PC-9 (cell line): ENCODE data around the gene PNISR. TPM values are rescaled to one million over a fixed set of nuclear protein-coding genes. Genes with fewer than 3 reads are reported as not detected.

Experiments
- BruUV-seq: library from RNA; stranded (reverse); fragments of 400-500 nt; replicated peaks from 2 replicates; lab custom pipeline; 2021; lab: Mats Ljungman, UMichigan
- CTCF ChIA-PET: fragments of 300-600 bp; sonication (Branson Sonifier 250); formaldehyde crosslinking; loops from one replicate; lab custom pipeline; 2022; ENCODE audit warnings: antibody characterized with exemption; lab: Charles Lee
- POLR2A ChIA-PET: fragments of 300-600 bp; sonication (Branson Sonifier 250); formaldehyde crosslinking; loops from one replicate; lab custom pipeline; 2022; ENCODE audit warnings: antibody characterized with exemption; ENCODE audit not compliant: unreplicated experiment; lab: Charles Lee
- DNase-seq, 2 experiments: peaks; one replicate each; pipeline versions ENCODE4 v3.0.0 to v3.0.0-alpha.2; 2015 to 2022; ENCODE audit warnings: mixed read lengths in 1 of 2
- H2AFZ ChIP-seq: fragments of 200-600 bp; sonication (generic); 2 replicates; pipeline ENCODE4 v1.8.1; 2017; ENCODE audit warnings: antibody characterized with exemption
- H3F3A ChIP-seq: fragments of 200-600 bp; sonication (generic); 2 replicates; pipeline ENCODE4 v1.8.1; 2017; ENCODE audit warnings: antibody characterized with exemption, mild to moderate bottlenecking, low read depth; ENCODE audit not compliant: insufficient read depth
- H3K27ac ChIP-seq: fragments of 200-600 bp; sonication (generic); 2 replicates; pipeline ENCODE4 v1.6.1; 2016; ENCODE audit warnings: mixed run types
- H3K27me3 ChIP-seq: fragments of 200-600 bp; sonication (generic); 2 replicates; pipeline ENCODE4 v1.6.1; 2016; ENCODE audit warnings: low read depth, mixed run types; ENCODE audit not compliant: insufficient read depth
- H3K36me3 ChIP-seq: fragments of 200-600 bp; sonication (generic); 2 replicates; pipeline ENCODE4 v1.6.1; 2016; ENCODE audit warnings: low read depth, mixed run types
- H3K4me1 ChIP-seq: fragments of 200-600 bp; sonication (generic); replicated peaks from 2 replicates; pipeline ENCODE4 v1.6.1; 2016; ENCODE audit warnings: mixed run types; ENCODE audit not compliant: insufficient read depth
- H3K4me2 ChIP-seq: fragments of 200-600 bp; sonication (generic); 2 replicates; pipeline ENCODE4 v1.6.1; 2017; ENCODE audit warnings: mixed run types
- H3K4me3 ChIP-seq: fragments of 200-600 bp; sonication (generic); 2 replicates; pipeline ENCODE4 v1.6.1; 2016; ENCODE audit warnings: mixed run types
- H3K79me2 ChIP-seq: fragments of 200-600 bp; sonication (generic); 2 replicates; pipeline ENCODE4 v1.6.1; 2017; ENCODE audit warnings: low read depth, mixed run types
- H3K9me2 ChIP-seq: fragments of 200-600 bp; sonication (generic); 2 replicates; pipeline ENCODE4 v1.8.1; 2017; ENCODE audit warnings: mild to moderate bottlenecking; ENCODE audit not compliant: insufficient read depth
- H3K9me3 ChIP-seq: fragments of 200-600 bp; sonication (generic); 2 replicates; pipeline ENCODE4 v1.8.1; 2016; ENCODE audit warnings: low read depth; ENCODE audit not compliant: insufficient read depth
- H4K20me1 ChIP-seq: fragments of 200-600 bp; sonication (generic); 2 replicates; pipeline ENCODE4 v1.8.1; 2017; ENCODE audit not compliant: insufficient read depth
- EZH2 ChIP-seq: fragments of 200-600 bp; sonication (generic); IDR thresholded peaks from 2 replicates; pipeline ENCODE4 v1.8.0; 2017; ENCODE audit warnings: antibody characterized with exemption, low read depth
- intact Hi-C: fragments of 100-400 bp; cut with micrococcal nuclease; formaldehyde crosslinking; loops from one replicate; pipeline ENCODE4 v1.10.0; 2022; ENCODE audit not compliant: unreplicated experiment
- total RNA-seq: library from RNA; stranded (reverse); gene quantifications from 2 replicates; pipeline ENCODE4 v1.2.3, GENCODE V29; 2021
- TF ChIP-seq, protein P1 (sequence below): fragments of 200-600 bp; sonication (generic); conservative IDR thresholded peaks from 2 replicates; pipeline ENCODE4 v1.6.1; 2017; ENCODE audit warnings: mixed run types, antibody characterized with exemption, mild to moderate bottlenecking, moderate library complexity

The PNISR gene
- total RNA-seq, 1 experiment from 2014 or later, result 110 TPM

DNA sequence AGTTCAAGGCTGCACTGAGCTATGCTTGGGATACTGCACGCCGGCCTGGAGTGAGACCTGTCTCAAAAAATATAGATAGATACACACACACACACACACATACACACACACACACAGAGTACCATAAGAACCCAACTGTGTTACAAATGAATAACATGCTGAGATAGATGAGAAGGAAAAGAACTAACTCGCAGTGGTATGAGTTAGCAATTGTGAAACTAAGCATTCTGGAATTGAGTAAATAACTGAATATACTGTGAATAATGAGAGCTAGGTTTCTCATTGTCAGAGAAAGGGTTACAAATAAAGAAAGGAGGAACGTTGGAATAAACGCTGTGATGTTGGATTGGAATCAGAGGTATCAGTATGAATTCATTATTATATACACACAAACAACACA lies 61.1 kb downstream of the PNISR start:
- intact Hi-C loops, result no loop called here
- no peaks in the 10 kb centered on the region for H3K36me3 ChIP-seq

DNA sequence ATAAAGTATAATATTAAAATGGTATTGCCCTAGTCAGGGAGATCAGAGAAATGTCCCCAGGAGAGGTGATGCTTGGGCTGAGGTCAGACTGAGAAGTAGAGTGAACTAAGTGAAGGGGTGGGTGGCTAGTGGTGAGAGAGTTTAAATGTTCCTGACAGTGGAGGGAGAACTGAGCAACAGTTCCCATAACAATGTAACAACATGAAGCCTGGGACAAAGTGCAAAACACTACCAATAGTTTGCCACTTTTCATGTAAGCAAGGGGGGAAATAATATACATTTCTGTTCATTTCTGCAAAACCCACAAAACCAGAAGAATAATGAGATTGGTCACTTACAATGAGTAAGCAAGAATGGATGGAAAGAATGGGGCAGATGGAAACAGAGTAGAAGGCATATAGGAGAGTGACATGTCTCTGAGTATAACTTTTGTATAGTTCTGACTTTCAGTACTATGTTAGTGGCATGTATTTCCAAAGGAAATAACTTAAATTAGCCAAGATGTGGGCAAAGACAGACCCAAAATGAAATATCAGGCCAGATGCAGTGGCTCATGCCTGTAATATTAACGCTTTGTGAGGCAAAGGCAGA lies 62.3 kb downstream of the PNISR start:
- Histone ChIP-seq H3K9me3 (no peaks in the 10 kb centered on the region), H3K9me2 (no peaks in the 10 kb centered on the region), H3K36me3 (no peaks in the 10 kb centered on the region), H3K27me3 (no peaks in the 10 kb centered on the region), H3K4me1 (no peaks in the 10 kb centered on the region), H3K4me3 (no peak overlapping the region), H3K79me2 (no peaks in the 10 kb centered on the region), H2AFZ (no peak overlapping the region), H4K20me1 (no peaks in the 10 kb centered on the region), H3F3A (no peaks in the 10 kb centered on the region), H3K4me2 (no peak overlapping the region), H3K27ac (no peak overlapping the region)
- BruUV-seq, result no TSS peak
- ChIA-PET POLR2A (no interaction called here), CTCF (no interaction called here)
- DNase-seq, result no peak
- intact Hi-C loops, result no loop called here
- TF ChIP-seq EZH2, result no peak

More for the DNA sequence above, 61.1 kb downstream of the PNISR start:
- H3K4me1 ChIP-seq, result no peaks in the 10 kb centered on the region
- H3K27me3 ChIP-seq, result no peaks in the 10 kb centered on the region
- BruUV-seq, result no TSS peak
- CTCF ChIA-PET, result interaction anchor here (0.9 kb wide), 1 partner anchor 23 kb away, joined by 3 read pairs; no protein-coding TSS in a partner anchor
- POLR2A ChIA-PET, result no interaction called here
- H3K9me3 ChIP-seq, result no peaks in the 10 kb centered on the region
- H3K27ac ChIP-seq, result no peak overlapping the region
- H3F3A ChIP-seq, result no peaks in the 10 kb centered on the region
- H3K4me3 ChIP-seq, result no peak overlapping the region
- H3K4me2 ChIP-seq, result no peak overlapping the region
- H2AFZ ChIP-seq, result no peak overlapping the region
- H3K9me2 ChIP-seq, result no peaks in the 10 kb centered on the region
- no peak for DNase-seq
- no peak for TF ChIP-seq EZH2
- TF ChIP-seq, protein P1, sequence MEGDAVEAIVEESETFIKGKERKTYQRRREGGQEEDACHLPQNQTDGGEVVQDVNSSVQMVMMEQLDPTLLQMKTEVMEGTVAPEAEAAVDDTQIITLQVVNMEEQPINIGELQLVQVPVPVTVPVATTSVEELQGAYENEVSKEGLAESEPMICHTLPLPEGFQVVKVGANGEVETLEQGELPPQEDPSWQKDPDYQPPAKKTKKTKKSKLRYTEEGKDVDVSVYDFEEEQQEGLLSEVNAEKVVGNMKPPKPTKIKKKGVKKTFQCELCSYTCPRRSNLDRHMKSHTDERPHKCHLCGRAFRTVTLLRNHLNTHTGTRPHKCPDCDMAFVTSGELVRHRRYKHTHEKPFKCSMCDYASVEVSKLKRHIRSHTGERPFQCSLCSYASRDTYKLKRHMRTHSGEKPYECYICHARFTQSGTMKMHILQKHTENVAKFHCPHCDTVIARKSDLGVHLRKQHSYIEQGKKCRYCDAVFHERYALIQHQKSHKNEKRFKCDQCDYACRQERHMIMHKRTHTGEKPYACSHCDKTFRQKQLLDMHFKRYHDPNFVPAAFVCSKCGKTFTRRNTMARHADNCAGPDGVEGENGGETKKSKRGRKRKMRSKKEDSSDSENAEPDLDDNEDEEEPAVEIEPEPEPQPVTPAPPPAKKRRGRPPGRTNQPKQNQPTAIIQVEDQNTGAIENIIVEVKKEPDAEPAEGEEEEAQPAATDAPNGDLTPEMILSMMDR, result no peak
- no peaks in the 10 kb centered on the region for H4K20me1 ChIP-seq
- no peaks in the 10 kb centered on the region for H3K79me2 ChIP-seq

DNA sequence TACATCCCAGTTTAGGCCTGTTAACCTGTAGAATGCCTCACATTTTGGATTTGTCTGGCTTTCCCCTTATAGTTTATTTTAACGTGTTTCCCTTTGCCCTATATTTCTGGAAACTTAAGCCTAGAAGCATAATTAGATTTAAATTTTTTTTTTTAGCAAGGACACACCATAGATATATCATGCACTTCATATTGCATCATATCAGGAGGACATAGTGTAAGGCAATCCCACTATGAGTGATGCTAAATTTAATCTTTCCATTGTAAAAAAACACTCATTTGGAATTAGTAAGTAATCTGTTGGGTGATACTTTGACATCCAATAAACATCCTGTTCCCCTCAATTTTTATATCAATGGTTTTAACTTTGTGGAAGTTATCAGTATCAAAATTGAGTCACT lies 65.3 kb downstream of the PNISR start:
- BruUV-seq, result no TSS peak
- Histone ChIP-seq H2AFZ (no peak overlapping the region), H3K79me2 (no peaks in the 10 kb centered on the region), H4K20me1 (no peaks in the 10 kb centered on the region), H3K9me3 (no peaks in the 10 kb centered on the region), H3K4me3 (no peak overlapping the region), H3F3A (no peaks in the 10 kb centered on the region), H3K9me2 (no peaks in the 10 kb centered on the region), H3K36me3 (no peaks in the 10 kb centered on the region), H3K4me2 (no peak overlapping the region), H3K27ac (no peak overlapping the region), H3K27me3 (no peaks in the 10 kb centered on the region), H3K4me1 (no peaks in the 10 kb centered on the region)
- POLR2A ChIA-PET, result no interaction called here
- intact Hi-C loops, result no loop called here
- CTCF ChIA-PET, result no interaction called here
- DNase-seq, result no peak
- TF ChIP-seq EZH2, result no peak
- TF ChIP-seq, protein P1, result no peak

DNA sequence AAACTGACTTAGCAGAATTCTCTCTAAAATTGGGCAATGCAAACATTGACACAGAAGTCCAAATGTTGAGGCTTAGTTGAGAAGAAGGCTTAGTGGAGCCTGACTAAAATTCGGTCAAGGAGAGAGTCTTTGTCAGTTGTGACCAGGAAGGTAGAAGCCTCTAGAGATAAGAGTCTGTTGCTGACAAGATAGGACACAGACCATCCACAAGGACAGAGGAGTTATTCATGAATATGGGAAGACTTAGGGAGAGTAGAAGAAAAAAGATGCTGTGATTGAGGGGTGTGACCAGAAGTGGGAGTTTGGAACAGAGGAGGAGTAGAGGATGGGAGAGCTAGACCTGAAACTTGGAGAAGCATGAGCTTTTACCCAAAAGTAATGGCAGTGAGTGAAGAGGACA lies 68.5 kb downstream of the PNISR start:
- Histone ChIP-seq H3K4me3 (no peak overlapping the region), H4K20me1 (no peaks in the 10 kb centered on the region), H3K36me3 (no peaks in the 10 kb centered on the region), H3K9me3 (no peaks in the 10 kb centered on the region), H3K79me2 (no peaks in the 10 kb centered on the region), H3K4me1 (no peaks in the 10 kb centered on the region), H2AFZ (no peak overlapping the region), H3K27ac (no peak overlapping the region), H3K4me2 (no peak overlapping the region), H3K9me2 (no peaks in the 10 kb centered on the region), H3K27me3 (no peaks in the 10 kb centered on the region), H3F3A (no peaks in the 10 kb centered on the region)
- POLR2A ChIA-PET, result no interaction called here
- no peak for TF ChIP-seq EZH2
- TF ChIP-seq, protein P1, result no peak
- CTCF ChIA-PET, result no interaction called here
- intact Hi-C loops, result no loop called here
- no TSS peak for BruUV-seq
- no peak for DNase-seq
